Measurements from ENCODE around the gene TOE1. TPM values are rescaled to one million over a fixed set of nuclear protein-coding genes. Genes with fewer than 3 reads are reported as not detected.
A peak's percentile ranks its signal among the peaks of the same experiment; 100 is the strongest.
"Not testable (repeated sequence)": the region's sequence is repeated elsewhere in the genome, so short reads cannot be mapped to it uniquely, and the experiment has no call there.

The TOE1 gene
- total RNA-seq (10.0 and 12.1 TPM in 2 replicates), polyA plus RNA-seq (9.0 and 21.8 TPM in 2 replicates), polyA minus RNA-seq (ENCODE audit: low replicate concordance) (20.8 and 42.7 TPM in 2 replicates)
- 6.0 and 12.0 TPM in 2 replicates for polyA plus RNA-seq (2012)

- Histone ChIP-seq H3K27ac (ENCODE audit: insufficient read depth, low read length) (peak within 1 kb of the TSS; percentile 98), H3K9me3 (ENCODE audit: control insufficient read depth, insufficient read depth, low read depth, low read length) (no peaks in the 10 kb centered on the region), H3K36me3 (ENCODE audit: control insufficient read depth, insufficient read depth, low read length) (peaks cover 10% of the 10 kb centered on the region), H3K9ac (ENCODE audit: insufficient read depth, low read length) (peak within 1 kb of the TSS; percentile 93), H3K4me1 (ENCODE audit: control insufficient read depth, extremely low read depth, insufficient read depth, low read length) (peaks cover 9% of the 10 kb centered on the region), H3K27me3 (ENCODE audit: control insufficient read depth, insufficient read depth, low read length) (no peaks in the 10 kb centered on the region), H3K4me2 (ENCODE audit: extremely low read depth, insufficient read depth, low read length) (peak within 1 kb of the TSS; percentile 94), H3K4me3 (replicated peaks in 1 of 4; ENCODE audit: control extremely low read depth in 1 of 4, insufficient read depth in 1 of 4, low read depth in 3 of 4, low read length in 4 of 4) (peak within 1 kb of the TSS; percentile 70 to 94 (median 91)), H4K20me1 (ENCODE audit: control insufficient read depth, extremely low read depth, insufficient read depth, low read length) (no peaks in the 10 kb centered on the region), H3K79me2 (ENCODE audit: control insufficient read depth, insufficient read depth, low read length) (peaks cover 18% of the 10 kb centered on the region), H2AFZ (ENCODE audit: low read length) (peak within 1 kb of the TSS; percentile 94)
- DNase-seq (ENCODE audit: low read depth in 2 of 2), result peak; percentile 91 to 92
- TF ChIP-seq EZH2 (IDR thresholded peaks at IDR 0.05; ENCODE audit: low read length, missing control alignments) (no peak), CTCF (conservative IDR thresholded peaks at IDR 0.05 in 1 of 2, IDR thresholded peaks at IDR 0.05 in 1 of 2; ENCODE audit: low read depth in 1 of 2, low read length in 2 of 2) (no peak)
These were observed at the start of gene TOE1, which contains the start of gene MUTYH for GRCh38 chr1:45339789-45340558. TOE1 (plus strand) TSS chr1:45340170; CDS start chr1:45340253, 83 bp downstream. MUTYH (minus strand) TSS chr1:45340440; CDS start chr1:45334505, 5,935 bp downstream.

GRCh38 chr1:45291002-45291401, 49.0 kb upstream of the TOE1 start:
- not testable (repeated sequence) for H3K79me2 ChIP-seq (ENCODE audit: control insufficient read depth, insufficient read depth, low read length); H4K20me1 ChIP-seq (ENCODE audit: control insufficient read depth, extremely low read depth, insufficient read depth, low read length); H3K4me1 ChIP-seq (ENCODE audit: control insufficient read depth, extremely low read depth, insufficient read depth, low read length); H3K36me3 ChIP-seq (ENCODE audit: control insufficient read depth, insufficient read depth, low read length); H3K27ac ChIP-seq (ENCODE audit: insufficient read depth, low read length); H3K9ac ChIP-seq (ENCODE audit: insufficient read depth, low read length); H2AFZ ChIP-seq (ENCODE audit: low read length); DNase-seq (ENCODE audit: low read depth in 2 of 2); H3K9me3 ChIP-seq (ENCODE audit: control insufficient read depth, insufficient read depth, low read depth, low read length); H3K4me3 ChIP-seq (replicated peaks in 1 of 4; ENCODE audit: control extremely low read depth in 1 of 4, insufficient read depth in 1 of 4, low read depth in 3 of 4, low read length in 4 of 4); H3K4me2 ChIP-seq (ENCODE audit: extremely low read depth, insufficient read depth, low read length); H3K27me3 ChIP-seq (ENCODE audit: control insufficient read depth, insufficient read depth, low read length)

GRCh38 chr1:45291716-45292115, 48.3 kb upstream of the TOE1 start:
- no peaks in the 10 kb centered on the region for H3K79me2 ChIP-seq (ENCODE audit: control insufficient read depth, insufficient read depth, low read length)
- TF ChIP-seq EZH2 (IDR thresholded peaks at IDR 0.05; ENCODE audit: low read length, missing control alignments) (no peak), CTCF (conservative IDR thresholded peaks at IDR 0.05 in 1 of 2, IDR thresholded peaks at IDR 0.05 in 1 of 2; ENCODE audit: low read depth in 1 of 2, low read length in 2 of 2) (no peak)
- no peak for DNase-seq (ENCODE audit: low read depth in 2 of 2)
- H3K4me1 ChIP-seq (ENCODE audit: control insufficient read depth, extremely low read depth, insufficient read depth, low read length), result no peaks in the 10 kb centered on the region
- no peak overlapping the region for H3K4me2 ChIP-seq (ENCODE audit: extremely low read depth, insufficient read depth, low read length)
- no peak overlapping the region for H3K27ac ChIP-seq (ENCODE audit: insufficient read depth, low read length)
- no peak overlapping the region for H3K4me3 ChIP-seq (replicated peaks in 1 of 4; ENCODE audit: control extremely low read depth in 1 of 4, insufficient read depth in 1 of 4, low read depth in 3 of 4, low read length in 4 of 4)
- no peaks in the 10 kb centered on the region for H3K27me3 ChIP-seq (ENCODE audit: control insufficient read depth, insufficient read depth, low read length)
- H4K20me1 ChIP-seq (ENCODE audit: control insufficient read depth, extremely low read depth, insufficient read depth, low read length), result no peaks in the 10 kb centered on the region
- no peaks in the 10 kb centered on the region for H3K36me3 ChIP-seq (ENCODE audit: control insufficient read depth, insufficient read depth, low read length)
- no peak overlapping the region for H3K9ac ChIP-seq (ENCODE audit: insufficient read depth, low read length)
- no peaks in the 10 kb centered on the region for H3K9me3 ChIP-seq (ENCODE audit: control insufficient read depth, insufficient read depth, low read depth, low read length)
- no peak overlapping the region for H2AFZ ChIP-seq (ENCODE audit: low read length)
